Stimulated activated CD4-positive, alpha-beta T cell treated with anti-CD3 and anti-CD28 coated beads, TNF-alpha, amount 100 ng/mL, for 1 hour (primary cell): Measurements from ENCODE around the gene NME7.

Experiments
- DNase-seq, 3 donors: peaks; one replicate each; pipeline ENCODE4 v3.0.0-alpha.2; 2020; ENCODE audit warnings: low read depth in 3 of 3, low spot score in 1 of 3

NME7 gene

GRCh38 chr1:169087876-169088275, 279.7 kb downstream of the NME7 start:
- no peak for DNase-seq

- no peak for DNase-seq
Observed at GRCh38 chr1:169086603-169087455, 280.8 kb downstream of the NME7 start.

- no peak for DNase-seq
Observed at GRCh38 chr1:169085911-169086310, 281.7 kb downstream of the NME7 start.
